HG03060 (cell line): ENCODE data around the gene SIVA1.

ENCODE experiments used
- ATAC-seq: cut with Tn5 transposase; IDR thresholded peaks from one replicate; pipeline ENCODE4 v1.9.1; 2021; ENCODE audit warnings: low read depth, moderate number of reproducible peaks; ENCODE audit not compliant: unreplicated experiment

Gene SIVA1

DNA sequence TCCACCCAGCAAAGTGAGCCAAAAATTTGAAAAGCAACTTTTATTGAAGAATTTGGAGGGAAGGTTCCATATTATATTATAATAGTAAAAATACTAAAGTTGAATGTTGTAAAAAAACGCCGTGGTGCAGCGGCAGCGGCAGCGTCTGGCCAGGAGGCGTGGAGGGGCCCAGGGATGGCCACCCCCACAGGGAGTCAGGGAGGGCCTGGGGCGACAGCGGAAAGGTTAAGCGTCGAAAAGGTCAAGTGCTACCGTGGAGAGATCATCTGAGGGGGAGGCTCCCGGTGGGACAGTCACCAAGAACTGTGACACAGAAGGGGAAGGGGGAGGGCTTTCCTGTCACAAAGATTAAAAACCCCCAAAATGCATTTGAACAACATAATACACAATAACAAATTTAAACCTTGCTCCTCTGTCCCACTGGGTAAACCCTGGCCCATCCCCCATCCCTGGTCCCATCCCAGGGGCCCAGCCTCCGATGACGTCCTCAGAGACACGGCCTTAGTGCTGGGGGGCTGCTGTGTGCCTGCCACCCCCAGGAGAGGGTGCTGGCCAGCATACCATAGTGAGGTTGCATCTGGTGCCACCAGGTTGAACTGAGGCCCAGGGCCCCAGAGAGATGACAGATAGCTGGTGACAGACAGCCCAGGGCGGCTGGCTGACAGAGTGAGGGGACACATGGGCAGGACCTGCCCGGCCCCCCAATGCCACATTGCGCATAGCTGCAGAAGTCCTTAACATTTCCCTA lies 16.6 kb downstream of the SIVA1 start:
- ATAC-seq = no peak

DNA sequence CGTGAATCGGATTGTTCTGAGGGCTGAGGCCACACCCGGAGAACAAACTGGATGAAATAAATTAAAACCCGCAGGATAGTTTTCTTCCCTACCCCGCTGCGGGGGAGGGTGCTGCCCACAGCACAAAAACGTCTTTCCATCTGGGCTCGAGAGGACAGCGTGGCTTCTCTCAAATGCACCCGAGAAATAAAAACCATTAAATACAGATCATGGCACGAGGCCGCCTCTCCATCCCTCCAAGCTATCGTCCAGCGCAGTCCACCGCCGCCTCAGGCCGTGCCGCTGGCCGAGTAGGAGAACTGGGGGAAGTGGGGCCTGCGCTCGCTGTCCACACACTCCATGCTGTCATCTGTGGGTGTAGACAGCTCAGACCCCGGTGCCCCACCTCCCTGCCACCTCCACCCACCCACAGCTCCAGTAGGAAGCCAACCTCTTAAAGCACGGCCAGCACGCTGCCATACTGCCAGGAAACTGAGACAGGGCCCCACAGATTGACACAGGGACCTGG lies 17.2 kb downstream of the SIVA1 start:
- ATAC-seq = no peak

DNA sequence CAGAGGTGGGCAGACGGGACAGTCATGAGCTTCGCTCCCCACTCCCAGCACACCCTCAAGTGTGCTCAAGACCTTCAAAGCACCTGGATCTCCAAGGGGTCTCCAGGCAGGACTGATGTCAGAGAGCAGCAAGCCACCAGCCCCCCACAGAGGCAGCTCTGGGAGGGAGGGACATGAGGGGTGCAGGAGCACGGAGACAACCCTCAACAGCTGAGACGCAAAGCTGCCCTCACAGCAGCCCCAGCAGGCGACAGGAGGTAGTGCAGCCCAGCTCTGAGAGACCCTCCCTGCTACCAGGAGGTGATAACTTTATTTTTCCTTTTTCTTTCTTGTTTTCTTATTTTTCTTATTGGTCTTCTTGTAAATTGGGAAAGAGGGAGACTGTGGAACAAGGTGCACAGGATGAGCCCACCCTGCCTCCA lies 17.9 kb downstream of the SIVA1 start:
- ATAC-seq = no peak

DNA sequence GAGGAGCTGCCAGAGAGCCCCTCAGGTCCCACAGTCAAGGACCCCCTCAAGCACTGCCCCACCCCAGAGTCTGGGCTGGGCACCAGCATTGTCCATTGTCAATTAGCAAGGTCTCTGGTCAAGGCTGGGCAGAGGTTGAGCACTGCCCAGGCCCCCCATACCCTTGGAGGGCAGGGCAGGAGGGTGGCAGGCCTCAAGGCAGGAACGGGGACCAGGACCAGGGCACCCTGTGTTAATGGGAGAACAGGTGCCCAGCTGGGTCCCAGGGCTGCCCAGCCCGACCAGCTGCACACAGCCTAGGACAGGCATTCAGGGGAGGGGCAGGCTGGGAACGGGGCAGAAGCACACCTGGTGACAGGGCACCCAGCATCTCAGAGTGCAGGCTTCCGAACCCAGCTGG lies 18.4 kb downstream of the SIVA1 start:
- no peak for ATAC-seq

DNA sequence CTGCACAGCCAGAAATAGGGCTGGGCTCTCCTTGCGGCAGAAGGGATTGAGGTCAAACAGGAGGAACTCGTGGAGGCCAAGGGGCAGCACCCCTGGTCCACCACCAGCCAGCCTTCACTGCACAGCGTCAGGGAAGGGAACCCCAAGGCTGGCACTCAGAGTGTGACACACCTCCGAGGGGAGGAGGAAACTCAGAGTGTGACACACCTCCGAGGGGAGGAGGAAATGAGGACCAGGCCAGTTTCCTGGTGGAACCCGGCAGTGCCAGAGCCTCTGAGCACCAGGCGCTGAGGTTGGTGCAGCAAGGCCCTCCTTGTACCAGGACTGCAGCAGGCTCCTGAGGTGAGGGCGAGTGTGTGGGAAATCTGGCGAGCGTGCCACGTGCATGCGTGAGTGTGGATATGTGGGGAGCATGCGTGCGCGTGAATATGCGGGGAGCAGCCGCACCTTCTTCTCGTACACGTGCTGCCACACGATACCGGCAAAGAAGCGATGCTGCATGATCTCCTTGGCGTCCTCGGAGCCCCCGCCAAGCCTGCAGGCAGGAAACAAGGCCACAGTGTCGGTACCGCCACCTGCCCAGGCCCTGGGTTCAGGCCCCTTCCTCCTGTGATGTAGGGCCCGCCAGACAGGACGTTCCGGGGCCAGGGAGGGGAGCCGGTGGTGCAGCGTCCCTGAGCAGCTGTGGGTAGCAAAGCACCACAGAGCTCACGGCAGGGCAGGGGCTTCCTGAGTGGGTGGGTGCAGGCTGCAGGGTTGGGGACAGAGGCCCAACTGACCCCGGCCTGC lies 19.2 kb downstream of the SIVA1 start:
- ATAC-seq = no peak

DNA sequence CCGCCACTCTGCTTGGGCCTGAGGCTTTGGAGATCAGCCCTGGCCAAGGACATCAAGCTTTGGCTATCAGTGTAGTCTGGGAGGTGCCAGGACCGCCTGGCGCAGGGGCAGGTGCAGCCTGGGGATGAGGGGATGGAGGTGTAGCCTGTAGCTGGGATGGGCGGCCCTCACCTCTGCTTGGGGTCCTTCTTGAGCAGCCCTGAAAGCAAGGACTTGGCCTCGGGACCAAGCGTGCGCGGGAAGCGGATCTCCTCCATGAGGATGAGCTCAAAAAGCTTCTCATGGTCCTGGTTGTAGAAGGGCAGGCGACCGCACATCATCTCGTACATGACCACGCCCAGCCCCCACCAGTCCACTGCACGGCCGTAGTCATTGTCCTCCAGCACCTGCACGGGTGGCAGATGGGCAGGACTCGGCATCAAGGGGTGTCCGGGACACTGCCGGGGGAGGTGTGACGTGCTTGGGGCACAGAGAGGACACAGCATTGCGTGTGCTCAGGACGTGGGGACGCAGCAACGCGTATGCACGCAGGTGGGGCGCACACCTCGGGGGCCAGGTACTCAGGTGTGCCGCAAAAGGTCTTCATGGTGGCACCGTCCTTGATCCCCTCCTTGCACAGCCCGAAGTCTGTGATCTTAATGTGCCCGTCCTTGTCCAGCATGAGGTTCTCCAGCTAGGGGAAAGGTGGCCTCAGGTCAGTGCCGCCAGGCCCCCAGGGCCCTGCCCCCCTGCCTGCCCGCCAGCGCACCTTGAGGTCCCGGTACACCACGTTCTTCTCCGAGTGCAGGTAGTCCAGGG lies 20.0 kb downstream of the SIVA1 start:
- no peak for ATAC-seq

DNA sequence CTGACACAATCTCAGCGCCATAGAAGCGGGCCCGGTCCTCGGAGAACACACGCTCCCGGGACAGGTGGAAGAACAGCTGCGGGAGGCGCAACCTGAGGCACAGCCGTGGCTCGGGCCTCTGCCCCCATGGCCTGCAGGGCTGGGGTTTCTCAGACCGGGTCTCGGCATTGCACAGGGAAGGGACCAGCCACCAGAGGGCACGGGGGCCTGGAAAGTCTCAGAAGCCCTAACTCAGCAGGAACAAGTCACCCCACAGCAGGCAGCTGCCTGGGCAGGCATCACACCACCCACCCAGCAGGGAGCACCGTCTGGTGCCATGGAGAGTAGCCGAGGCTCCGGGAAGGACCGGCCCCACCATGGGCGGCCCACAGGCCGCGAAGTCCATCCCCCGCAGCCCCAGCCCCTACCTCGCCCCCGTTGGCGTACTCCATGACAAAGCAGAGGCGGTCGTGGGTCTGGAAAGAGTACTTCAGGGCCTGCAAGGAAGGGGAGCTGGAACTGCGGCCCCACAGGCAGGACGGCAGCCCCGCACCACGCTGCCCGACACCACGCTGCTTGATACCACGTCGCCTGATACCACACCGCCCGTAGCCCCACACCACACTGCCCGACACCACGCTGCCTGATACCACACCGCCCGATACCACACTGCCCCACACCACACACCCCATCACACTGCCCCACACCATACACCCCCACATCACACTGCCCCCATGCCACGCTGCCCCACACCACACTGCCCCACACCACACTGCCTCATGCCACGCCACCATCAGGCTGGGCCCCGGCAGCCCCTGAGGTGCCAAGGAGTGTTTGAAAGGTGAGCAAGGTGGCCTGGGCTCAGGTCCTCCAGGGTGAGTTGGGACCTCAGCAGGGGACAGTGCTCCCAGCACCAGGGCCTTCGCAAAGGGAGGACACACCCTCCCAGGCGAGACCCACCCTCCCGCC lies 20.8 kb downstream of the SIVA1 start:
- no peak for ATAC-seq

DNA sequence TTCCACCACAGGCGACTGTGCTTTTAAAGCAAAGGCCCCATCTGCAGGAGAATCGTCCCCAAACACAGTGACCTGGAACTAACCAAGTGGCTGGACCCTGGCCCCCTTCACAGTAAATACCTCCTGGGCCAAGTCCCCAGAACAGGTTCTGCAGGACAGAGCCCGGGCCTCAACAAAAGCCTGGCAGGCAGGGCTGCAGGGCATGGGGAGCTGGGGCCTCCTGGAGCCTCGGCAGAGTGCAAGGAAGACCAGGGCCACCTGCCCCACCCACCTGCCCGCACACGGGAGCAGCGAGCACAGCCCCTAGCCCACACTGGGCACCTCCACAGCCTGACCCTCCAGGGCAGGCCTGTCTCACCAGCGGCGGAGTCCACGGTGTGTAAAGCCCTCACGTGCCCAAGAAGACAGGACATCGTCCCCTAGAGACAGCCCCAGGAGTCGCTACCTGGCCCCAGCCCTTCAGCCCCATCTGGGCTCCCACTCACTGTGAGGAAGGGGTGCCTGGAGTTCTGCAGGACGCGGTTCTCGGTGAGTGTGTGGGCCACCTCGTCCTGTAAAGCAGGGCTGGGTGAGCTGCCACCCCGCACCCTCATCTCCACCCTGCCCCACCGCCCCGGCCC lies 21.6 kb downstream of the SIVA1 start:
- ATAC-seq = no peak

DNA sequence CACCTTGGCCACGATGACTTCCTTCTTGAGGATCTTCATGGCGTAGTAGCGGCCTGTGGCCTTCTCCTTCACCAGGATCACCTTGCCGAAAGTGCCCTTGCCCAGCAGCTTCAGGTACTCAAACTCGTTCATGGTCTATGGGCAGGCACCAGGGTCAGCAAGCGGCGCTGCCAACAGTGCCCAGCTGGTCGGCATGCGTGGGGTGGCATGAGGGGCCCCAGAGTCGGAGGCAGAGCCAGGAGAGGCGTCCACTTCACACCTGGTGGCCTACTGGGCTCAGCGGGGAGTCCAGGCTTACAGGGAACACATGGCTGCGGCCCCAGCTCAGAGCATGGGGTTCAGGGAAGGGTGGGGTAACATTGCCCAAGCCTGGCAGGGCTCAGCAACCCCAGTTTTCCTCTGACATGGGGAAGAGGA lies 22.1 kb downstream of the SIVA1 start:
- ATAC-seq = no peak

DNA sequence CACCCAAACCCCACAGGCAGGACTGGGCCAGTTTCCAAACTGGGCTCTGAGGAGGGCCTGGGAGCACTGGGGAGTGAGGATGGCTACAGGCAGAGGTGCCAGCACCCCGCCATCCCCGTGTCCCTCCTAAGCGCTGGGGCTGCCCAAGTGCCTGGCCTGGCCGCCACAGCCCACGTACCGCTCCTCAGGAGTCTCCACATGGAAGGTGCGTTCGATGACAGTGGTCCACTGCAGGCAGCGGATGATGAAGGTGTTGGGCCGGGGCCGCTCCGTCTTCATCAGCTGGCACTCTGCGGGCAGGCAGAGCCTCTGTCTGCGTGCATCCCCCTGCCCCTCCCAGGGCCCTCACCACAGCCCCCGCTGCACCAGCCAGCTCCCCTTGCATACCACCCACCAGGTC lies 23.5 kb downstream of the SIVA1 start:
- no peak for ATAC-seq

DNA sequence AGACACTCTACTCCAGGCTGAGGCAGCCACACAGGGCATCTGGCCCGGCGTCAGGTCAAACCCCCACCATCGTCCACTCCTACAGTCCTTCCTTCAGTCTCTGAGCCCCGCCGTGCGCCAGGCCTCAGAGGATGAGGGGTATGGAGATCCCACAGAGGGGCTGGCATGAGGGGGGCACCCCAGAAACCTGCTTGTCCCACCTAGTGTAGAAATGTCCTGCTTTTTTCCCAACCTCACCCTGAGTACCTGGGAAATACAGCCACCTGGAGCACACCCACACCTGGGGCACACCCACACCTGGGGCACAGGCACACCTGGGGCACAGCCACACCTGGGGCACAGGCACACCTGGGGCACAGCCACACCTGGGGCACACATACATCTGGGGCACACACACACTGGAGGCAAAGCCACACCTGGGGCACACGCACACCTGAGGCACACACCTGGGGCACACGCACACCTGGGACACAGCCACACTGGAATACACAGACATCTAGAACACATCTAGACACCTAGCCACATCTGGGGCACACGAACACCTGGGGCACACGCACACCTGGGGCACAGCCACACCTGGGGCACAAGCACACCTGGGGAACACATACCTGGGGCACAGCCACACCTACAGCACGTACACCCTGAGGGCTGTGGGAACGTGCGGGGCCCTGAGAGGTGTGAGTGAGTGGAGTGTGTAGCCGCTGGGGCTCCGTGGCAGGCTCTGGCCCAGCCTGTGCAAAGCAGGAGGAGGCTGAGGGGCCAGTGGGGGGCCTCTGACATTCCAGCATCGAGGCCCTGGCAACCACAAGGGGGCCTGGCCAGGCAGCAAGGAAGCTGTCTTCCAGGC lies 24.2 kb downstream of the SIVA1 start:
- no peak for ATAC-seq

DNA sequence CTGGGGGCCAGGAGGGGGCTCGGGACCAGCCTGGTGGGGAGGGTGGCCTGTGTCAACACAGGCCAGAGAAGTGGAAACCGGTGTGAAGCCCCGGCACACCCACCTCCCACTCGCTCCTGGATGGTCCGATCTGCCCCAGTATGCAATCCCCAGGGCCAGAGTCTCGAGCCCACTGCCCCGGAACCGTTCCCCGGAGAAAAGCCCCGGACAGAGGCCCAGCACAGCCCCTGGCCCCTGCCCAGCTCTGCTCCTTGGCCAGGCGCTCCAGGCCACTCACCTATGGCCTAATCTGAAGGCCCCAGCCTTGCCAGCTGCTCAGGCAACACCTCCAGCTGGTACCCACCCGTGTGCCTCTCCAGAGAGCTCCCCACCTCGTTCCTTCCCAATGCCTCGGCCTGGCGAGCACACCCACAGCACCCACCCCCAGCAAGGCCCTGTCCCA lies 24.9 kb downstream of the SIVA1 start:
- ATAC-seq = no peak

DNA sequence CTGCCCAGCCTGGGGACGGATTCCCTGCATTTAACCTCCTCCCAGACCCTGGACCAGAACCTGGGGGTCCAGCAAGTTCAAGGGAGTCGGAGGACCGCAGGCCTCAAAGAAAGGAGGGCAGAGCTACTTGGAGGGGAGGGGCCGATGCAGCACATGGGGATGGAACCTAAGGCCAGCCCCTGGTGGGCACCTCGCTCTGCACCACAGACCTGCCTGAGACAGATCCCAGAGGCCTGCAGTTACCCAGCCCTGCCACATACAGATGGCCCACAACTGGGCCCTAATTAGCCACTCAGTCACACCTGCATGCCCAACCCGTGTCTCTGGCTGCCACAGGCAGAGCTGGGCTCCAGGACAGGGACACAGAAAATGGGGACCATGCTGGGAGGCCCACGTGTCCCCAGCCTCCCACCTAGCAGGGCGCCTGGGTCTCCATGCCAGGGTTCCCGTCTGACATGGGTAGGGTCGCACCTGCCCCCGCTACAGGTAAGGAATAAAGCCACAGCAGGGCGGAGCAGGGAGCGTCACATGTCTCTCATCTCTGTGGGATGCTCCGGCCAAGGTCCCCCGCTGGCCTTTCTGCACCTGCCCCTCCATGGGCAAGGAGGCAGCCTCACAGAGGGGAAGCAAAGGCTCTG lies 25.9 kb downstream of the SIVA1 start:
- ATAC-seq = no peak

DNA sequence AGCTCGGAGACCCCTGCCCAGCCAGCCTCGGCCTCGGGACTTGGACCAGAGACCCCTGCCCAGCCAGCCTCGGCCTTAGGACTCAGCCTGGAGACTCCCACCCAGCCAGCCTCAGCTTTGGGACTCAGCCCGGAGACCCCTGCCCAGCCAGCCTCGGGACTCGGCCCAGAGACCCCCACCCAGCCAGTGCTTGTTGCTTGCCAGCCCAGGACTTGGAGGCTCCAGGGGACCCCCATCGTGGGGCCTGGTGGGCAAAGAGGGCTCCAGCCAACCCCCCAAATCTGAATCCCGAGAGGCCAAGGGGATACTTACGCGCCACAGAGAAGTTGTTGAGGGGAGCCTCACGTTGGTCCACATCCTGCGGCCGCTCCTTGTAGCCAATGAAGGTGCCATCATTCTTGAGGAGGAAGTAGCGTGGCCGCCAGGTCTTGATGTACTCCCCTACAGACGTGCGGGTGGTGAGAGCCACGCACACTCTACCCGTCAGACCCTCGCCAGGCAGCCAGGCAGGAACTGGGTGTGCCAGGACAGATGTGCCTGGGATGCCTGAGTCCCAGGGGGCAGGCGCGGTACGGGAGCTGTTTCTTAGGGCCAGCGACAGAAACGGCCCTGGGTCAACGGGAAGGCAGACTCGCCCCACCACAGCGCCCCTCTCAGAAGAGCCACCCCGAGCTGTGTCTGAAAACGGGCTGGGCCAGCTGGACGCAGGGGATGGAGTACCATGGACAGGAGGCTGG lies 27.0 kb downstream of the SIVA1 start:
- no peak for ATAC-seq

DNA sequence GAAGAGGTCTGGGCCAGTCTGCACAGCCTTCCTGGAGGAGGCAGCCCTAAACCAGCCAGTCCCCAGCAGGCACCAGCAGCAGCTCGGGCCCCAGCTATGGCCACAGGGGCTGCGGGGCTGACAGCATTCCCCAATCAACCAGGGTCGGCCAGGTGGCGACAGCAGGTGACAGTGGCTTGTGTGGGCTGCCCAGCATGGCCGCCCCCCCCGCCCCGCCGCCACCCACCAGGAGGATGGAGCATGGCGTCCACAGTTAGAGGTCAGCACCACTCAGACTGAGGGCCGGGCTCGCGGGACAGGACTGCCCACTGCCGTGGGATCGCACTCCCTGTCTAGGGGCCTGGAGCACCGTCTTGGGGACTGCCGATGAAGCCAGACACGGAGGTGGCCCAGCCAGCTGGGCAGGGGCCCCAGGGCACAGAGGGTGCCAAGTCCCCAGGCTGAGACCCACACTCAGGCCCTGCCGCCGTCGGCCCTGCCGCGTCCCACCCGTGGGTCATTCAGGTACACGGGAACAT lies 27.6 kb downstream of the SIVA1 start:
- no peak for ATAC-seq

DNA sequence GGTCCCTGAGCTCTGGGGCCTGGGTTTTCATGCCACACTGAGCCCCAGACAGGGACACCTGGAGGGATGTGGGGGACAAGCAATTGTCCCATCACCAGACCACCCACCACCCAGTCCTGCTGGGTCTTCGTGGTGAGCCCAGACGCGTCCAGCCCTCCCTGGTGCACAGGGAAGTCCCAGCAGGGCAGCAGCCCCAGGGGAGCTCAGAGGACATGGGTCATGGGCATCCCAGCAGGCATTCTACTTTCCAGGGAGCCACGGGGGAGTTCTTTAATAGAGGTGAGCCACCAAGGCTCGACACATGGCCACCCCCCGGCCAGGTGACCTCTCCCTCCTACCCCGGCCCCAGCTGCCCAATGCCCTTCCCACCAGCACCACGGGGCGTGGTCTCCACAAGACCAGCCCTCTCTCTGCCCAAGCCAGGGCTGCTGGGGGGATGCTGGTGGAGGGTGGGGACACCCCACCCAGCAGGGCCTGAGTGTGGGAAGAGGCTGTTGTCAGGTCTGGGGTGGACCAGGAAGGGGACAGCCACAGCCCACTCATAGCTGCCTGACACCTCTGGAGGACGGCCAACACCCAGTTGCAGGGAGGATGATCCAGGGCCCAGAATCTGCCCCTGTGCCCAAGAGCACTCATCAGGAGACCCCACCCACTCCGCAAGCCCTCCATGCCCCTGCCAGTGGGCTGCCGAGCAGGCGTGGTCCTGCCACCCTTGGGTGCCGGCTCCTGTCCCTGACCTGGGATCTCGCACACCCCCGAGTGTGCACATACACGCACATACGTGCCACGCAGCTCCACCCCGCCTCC lies 28.5 kb downstream of the SIVA1 start:
- ATAC-seq = no peak
